RKO (cell line): ENCODE data around the gene BGLAP.
"Not testable (repeated sequence)": the region's sequence is repeated elsewhere in the genome, so short reads cannot be mapped to it uniquely, and the experiment has no call there.

Source experiments
- DNase-seq: peaks from one replicate; pipeline ENCODE4 v3.0.0-alpha.2; 2016; ENCODE audit warnings: low spot score

Gene BGLAP

DNA sequence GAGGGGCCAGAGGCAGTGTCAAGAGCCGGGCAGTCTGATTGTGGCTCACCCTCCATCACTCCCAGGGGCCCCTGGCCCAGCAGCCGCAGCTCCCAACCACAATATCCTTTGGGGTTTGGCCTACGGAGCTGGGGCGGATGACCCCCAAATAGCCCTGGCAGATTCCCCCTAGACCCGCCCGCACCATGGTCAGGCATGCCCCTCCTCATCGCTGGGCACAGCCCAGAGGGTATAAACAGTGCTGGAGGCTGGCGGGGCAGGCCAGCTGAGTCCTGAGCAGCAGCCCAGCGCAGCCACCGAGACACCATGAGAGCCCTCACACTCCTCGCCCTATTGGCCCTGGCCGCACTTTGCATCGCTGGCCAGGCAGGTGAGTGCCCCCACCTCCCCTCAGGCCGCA lies at the start of gene BGLAP:
Gene BGLAP, plus strand, starts transcription at position 259 of the 400 bp plus-strand sequence. Its CDS starts 48 bp downstream, at position 307.
- DNase-seq: no peak

DNA sequence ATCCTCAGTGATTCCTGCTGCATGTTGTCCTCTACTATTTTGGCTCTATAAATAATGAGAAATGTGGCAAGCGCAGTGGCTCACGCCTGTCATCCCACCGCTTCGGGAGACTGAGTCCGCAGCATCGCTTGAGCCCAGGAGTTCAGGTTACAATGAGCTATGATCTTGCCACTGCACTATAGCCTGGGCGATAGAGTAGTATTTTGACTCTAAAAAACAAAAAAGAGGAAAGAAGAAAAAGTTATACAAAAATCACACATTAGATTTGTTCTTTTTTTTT lies 48.8 kb upstream of the BGLAP start:
- DNase-seq: no peak

DNA sequence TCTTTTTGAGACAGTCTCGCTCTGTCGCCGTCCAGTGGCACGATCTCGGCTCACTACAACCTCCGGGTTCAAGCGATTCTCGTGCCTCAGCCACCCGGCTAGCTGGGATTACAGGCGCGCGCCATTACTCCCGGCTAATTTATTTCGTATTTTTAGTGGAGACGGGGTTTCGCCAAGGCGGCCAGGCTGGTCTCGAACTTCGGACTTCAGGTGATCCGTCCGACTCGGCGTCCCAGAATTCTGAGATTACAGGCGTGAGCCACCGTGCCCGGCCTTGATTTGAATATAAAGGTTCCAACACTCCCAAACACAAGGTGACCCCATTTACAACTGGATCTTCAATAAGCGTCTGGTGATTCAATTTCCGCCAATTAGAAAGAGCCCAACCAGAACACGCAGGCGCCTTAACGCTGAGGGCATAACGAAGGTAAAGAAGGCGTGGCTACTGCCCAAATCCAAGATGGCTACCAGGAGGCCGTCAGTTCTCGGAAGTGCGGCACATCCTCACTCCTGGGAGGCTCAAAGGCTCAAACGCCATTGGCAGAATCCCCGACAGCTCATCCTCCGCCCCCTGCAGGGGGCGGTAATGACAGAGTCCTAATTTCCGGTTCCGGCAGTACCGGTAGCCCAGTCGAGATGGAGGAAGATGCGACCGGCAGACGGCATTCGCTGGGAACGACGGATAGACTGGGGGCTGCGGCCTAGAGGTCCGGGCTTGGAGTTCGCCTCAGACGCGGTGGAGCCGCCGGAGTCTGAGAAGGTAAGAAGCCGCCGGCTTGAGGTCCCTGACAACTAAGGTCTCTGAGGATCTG lies 48.3 kb upstream of the BGLAP start, which contains the start of gene SLC25A44:
Gene SLC25A44, plus strand, starts transcription at position 617 of the 812 bp plus-strand sequence. CDS start 5,744 bp downstream, outside the sequence.
- peak; percentile 99 for DNase-seq

DNA sequence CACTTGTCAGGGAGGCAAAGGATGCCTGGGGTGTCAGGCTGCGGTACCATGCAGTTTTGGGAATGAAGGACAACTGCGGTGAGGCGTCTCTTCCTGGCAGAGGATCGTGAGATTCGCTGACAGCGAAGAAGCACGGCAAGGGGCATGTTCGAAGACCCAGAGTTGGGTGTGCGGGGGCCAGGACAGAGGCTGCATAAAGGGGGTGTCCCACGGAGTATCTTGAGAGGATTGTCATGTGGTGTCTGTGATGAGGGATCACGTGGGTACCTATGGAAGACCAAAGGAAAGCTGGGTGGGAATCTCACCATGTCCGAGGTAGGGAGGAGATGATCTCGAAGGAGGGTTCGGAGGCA lies 47.7 kb upstream of the BGLAP start:
- peak; percentile 47 for DNase-seq

DNA sequence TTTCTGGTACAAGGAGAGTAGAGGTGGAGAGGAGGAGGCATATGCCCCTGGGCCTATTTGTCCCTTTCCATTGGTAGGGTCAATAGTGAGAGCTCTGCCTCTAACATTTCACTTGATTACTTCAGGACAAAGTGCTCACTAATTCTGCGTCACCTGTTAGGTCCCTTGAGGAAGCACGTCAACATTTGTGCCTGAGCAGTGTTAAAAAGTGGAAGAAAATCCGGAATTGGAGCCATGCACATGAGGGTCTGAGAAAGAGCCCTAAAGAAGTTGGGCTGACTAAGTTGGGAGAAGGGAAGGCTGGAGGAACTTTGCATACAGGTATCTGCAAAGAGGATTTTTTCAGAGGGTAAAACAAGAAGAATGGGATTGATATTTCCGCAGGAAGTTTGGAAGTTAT lies 46.1 kb upstream of the BGLAP start:
- DNase-seq: no peak

DNA sequence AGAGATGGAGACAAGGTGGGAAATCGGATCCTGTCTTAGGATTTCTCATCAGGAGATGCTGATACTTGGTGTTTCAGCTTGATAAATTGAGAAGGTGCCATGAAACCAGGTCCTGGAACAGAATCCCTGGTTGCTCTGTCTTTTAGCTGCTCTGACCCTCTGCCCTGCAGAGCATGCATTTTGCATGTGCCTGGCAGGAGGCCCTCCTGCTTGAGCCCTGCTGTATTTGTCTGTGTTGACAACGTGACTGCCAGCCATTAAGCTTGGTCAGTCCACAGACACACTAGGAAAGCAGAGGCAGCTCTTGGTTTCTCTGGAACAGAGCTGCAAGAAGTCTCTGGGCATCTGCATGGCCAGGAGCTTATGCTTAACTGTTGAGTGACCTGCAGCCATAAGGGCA lies 45.5 kb upstream of the BGLAP start:
- DNase-seq: no peak

DNA sequence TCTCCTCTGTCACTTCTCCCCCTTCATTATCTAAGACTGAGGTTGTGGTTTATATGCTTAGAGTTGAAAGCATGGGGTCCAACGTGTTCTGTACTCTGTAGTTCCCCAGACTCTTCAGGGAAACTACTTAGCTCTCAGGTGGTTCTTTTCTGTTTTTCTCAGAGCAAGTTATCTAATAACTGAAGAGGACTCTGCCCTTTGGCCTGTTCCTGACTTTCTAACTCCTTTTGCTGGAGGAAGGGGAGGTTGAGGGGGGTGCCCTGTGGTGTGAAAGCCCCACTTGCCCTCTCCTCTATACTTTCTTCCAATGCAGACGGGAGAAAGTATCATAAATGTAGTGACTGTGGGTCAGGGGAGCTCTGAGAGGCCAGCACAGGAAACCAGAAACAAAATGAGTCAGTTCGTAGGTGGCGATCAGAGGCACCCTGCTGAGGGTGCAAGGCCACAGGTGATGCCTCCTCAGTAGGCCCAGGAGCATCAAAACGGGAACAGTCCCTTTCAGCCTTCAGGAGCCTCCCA lies 43.1 kb upstream of the BGLAP start:
- no peak for DNase-seq

DNA sequence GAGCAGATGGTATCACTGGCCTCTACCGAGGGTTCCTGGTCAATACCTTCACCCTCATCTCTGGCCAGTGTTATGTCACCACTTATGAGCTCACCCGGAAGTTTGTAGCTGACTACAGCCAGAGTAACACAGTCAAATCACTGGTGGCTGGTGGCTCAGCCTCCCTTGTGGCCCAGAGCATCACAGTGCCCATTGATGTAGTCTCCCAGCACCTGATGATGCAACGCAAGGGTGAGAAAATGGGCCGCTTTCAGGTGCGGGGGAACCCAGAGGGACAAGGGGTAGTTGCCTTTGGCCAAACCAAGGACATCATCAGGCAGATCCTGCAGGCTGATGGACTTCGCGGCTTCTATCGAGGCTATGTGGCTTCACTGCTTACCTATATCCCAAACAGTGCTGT lies 41.9 kb upstream of the BGLAP start:
- DNase-seq: no peak

DNA sequence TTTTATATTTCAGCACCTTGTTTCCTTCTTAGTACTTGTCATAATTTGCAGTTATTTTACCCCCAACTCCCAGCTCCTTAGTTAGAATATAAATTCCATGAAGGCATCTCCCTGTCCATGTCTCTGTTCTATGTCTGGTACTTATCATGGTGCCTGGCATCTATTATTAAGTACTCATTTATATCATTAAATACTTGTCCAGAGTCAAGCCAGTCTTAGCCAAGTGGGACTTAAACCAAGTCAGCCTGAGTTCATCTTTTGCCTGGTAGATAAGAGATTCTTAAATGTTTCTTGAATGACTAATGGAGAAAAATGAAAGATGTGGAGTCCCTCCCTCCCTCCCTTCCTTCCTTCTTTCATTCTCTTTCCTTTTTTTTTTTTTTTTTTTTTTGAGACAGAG lies 38.7 kb upstream of the BGLAP start:
- DNase-seq: no peak

DNA sequence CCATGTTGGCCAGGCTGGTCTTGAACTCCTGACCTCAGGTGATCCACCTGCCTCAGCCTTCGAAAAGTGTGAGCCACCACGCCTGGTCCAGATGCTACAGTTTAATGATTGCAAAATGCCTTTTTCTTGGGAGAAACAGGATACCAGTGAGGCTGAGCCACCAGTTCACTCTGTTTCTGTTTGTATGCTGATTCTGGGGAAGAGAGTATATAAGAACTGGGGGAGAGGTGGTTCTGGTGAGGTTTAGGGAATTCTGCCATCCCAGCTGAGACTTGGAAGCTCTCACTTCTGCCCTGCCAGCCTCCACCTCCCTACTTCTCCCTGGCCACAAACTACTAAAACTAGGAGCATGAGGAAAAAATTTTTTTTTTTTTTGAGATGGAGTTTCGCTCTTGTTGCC lies 37.3 kb upstream of the BGLAP start:
- DNase-seq: no peak

DNA sequence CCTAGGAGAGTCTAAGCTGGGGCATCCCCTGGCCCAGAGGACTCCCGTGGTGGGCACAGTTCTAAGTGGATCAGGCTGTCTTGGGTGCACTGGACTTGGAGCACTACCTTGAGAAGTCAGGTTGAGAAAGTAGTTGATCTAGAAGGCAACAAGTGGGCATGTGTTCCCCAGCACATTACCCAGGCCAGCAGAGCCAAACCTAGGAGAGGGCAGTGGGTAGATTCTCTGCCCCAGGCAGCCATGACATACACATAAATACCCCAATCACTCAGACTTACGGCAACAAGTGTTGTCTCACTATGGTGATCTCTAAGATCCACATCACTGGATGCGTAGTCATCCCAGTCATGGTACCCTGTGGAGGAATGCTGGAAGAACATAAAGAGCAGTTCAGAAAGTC lies 30.7 kb upstream of the BGLAP start:
- no peak for DNase-seq

DNA sequence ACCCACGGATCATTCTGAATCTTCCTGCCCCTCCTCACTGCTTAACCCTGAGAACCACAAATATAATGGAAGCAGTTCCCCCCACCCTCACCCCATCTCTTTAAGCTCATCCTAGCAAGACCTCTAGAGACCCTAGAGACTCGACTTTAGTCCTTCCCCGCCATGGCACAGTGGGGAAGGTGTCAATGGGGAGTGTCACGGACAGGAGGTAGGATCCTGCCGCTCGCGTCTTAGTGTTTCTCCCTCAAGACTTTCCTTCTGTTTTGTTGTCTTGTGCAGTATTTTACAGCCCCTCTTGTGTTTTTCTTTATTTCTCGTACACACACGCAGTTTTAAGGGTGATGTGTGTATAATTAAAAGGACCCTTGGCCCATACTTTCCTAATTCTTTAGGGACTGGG lies 29.9 kb upstream of the BGLAP start:
- no peak for DNase-seq

DNA sequence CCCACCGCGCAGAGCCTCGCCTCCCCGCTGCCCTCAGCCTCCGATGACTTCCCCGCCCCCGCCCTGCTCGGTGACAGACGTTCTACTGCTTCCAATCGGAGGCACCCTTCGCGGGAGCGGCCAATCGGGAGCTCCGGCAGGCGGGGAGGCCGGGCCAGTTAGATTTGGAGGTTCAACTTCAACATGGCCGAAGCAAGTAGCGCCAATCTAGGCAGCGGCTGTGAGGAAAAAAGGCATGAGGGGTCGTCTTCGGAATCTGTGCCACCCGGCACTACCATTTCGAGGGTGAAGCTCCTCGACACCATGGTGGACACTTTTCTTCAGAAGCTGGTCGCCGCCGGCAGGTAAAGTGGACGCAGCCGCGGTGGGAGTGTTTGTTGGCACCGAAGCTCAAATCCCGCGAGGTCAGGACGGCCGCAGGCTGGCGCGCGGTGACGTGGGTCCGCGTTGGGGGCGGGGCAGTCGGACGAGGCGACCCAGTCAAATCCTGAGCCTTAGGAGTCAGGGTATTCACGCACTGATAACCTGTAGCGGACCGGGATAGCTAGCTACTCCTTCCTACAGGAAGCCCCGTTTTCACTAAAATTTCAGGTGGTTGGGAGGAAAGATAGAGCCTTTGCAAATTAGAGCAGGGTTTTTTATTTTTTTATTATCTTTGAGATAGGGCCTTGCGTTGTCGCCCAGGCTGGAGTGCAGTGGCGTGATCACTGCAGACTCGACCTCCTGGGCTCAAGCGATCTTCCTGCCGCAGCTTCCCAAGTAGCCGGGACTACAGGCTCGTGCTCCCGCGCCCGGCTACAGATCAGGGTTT lies 28.9 kb upstream of the BGLAP start, which contains the start of gene PMF1:
Gene PMF1, plus strand, starts transcription at position 175 of the 811 bp plus-strand sequence. Its CDS starts 9 bp downstream, at position 184.
- peak; percentile 97 for DNase-seq

DNA sequence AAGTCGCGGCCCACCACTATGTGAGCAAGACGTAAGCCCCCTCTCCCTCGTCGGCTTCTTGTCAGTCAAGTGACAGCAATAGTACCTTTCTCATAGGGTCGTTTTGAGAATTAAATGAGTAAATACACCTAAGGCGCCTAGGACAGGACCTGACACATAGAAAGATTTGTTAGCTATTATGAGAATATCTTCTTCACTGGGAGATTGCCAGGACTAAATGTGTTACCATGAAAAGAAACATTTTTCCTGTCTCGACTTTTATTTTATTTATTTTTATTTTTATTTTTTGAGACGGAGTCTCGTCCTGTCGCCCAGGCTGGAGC lies 28.4 kb upstream of the BGLAP start:
- DNase-seq: no peak

DNA sequence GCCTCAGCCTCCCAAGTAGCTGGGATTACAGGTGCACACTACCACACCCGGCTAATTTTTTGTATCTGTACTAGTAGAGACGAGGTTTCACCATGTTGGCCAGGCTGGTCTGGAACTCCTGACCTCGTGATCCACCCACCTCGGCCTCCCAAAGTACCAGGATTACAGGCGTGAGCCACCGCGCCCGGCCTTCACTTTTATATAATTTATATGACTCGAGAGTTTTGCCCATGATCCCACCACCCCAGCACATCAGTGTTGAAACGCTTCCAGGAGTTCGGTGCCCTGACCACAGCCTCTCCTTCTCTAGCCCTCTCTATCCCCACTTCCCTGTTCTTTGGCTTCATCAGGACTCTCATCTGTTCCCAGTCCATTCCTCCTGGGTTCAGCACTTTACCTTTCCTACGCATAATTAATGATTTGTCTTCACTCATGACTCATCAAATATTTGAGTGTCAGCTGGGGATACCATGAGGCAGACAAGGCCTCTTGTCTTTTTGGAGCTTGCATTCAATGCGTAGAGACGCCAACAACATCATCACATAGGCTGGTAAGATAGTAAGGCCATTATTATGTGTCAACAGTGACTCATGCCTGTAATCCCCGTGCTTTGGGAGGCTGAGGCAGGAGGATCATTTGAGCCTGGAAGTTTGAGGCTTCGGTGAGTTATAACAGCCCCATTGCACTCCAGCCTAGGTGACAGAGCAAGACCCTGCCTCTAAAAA lies 27.8 kb upstream of the BGLAP start:
- DNase-seq: peak; percentile 85

DNA sequence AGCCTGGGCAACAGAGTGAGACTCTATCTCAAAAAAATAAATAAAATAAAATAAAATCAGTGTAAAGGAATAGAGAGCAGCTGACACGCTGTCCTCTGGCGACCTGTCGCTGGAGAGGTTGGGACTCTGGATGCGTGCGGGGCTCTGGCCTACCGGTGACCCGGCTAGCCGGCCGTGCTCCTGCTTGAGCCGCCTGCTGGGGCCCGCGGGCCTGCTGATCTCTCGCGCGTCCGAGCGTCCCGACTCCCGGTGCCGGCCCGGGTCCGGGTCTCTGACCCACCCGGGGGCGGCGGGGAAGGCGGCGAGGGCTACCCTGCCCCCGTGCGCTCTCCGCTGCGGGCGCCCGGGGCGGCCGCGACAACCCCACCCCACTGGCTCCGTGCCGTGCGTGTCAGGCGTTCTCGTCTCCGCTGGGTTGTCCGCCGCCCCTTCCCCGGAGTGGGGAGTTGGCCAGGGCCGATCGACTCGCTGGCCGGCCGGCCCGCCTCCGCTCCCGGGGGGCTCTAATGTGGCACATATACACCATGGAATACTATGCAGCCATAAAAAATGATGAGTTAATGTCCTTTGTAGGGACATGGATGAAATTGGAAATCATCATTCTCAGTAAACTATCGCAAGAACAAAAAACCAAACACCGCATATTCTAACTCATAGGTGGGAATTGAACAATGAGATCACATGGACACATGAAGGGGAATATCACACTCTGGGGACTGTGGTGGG lies 25.5 kb upstream of the BGLAP start:
- DNase-seq: not testable (repeated sequence)

DNA sequence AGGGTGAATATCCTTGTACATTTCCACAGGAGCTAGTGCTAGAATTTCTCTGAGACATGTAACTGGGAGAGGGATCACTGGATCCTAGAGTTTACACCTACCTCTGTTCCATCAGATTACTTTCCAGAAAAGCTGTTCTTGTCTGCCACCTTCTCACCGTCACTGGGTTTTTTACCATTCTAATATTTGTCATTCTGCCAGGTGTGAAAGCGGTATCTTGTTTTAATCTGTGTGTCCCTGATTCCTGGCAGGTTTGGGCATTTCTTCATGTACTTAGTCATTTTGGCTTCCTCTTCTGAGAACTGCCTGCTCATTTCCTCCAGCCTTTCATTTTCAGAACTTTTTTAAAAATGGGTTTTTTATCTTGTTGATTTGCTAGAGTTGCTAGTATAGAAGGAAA lies 24.1 kb upstream of the BGLAP start:
- DNase-seq: no peak

DNA sequence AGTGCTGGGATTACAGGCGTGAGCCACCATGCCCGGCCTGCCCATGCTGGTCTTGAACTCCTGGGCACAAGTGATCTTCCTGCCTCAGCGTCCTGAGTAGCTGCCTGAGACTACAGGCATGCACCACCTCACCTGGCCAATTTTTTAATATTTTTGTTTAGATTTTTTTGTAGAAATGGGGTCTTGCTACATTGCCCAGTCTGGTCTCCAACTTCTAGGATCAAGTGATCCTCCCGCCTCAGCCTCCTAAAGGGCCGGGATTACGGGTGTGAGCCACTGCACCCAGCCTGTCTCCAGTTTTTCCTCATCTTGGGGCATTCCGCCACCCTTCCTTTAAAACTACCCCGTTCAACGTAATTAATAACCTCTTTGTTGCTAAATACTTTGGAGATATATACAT lies 21.8 kb upstream of the BGLAP start:
- DNase-seq: no peak

DNA sequence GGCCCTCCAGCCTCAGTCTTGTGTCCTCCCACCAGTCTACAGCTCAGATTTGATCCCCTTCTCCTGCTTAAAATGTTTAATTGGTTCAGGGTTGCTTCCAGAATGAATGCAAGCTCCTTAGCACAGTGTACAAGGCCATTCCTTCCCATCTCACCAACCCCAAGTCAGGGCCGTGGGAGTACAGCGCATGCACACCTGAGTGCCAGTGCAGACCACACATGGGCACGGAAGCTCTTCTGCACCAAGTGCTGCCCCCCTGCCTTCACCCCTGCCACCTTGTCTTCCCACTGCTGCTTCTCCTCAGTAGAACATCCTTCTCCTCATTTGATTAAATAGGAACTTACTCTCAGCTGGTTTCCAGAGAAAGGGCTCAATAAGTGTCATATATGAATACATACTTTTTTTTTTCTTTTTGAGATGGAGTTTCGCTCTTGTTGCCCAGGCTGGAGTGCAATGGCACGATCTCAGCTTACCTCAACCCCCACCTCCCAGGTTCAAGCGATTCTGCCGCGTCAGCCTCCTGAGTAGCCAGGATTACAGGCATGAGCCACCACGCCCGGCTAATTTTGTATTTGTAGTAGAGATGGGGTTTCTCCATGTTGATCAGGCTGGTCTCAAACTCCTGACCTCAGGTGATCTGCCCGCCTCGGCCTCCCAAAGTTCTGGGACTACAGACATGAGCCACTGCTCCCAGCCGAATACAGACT lies 19.8 kb upstream of the BGLAP start:
- DNase-seq: no peak

DNA sequence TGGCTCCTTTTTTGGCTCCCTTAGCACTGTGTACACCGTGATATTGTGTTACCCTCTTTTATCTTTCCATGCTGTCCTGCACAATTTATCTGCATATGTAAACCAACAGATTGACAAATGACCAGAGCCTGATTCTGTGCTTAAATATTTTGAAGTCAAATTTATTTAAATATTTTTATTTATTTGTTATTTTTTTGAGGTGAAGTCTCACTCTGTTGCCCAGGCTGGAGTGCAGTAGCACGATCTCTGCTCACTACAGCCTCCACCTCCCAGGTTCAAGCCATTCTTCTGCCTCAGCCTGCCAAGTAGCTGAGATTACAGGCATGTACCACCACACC lies 16.3 kb upstream of the BGLAP start:
- no peak for DNase-seq

DNA sequence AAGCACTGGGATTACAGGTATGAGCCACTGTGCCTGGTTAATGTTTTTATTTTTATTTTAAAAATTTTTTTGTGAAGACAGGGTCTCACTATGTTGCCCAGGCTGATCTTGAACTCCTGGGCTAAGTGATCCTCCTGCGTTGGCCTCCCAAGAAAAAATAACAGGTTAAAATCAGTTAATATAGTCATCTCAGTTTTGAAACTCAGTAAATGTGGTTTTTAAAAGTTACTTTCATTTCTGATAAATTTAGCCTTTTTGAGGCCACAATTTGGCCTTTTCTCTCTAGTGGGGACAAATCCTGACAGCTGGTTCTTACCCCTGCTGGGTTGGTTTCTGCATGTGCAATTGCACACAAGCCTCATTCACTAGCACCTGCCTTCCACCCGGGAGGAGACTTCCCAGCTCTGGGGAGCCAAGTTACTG lies 15.9 kb upstream of the BGLAP start:
- no peak for DNase-seq
